HEK293 (cell line): ENCODE results near the gene PDK2.

ENCODE experiments used
- CTCF ChIP-seq: fragments of 450-650 bp; formaldehyde crosslinking; IDR thresholded peaks from 2 replicates; pipeline ENCODE4 v1.5.1; 2016; ENCODE audit warnings: missing biosample characterization, missing genetic modification characterization
- GLIS2 ChIP-seq: fragments of 450-650 bp; formaldehyde crosslinking; IDR thresholded peaks from 2 replicates; pipeline ENCODE4 v1.5.1; 2016; ENCODE audit warnings: missing biosample characterization, missing genetic modification characterization
- ZBTB10 ChIP-seq: fragments of 450-650 bp; formaldehyde crosslinking; IDR thresholded peaks from 2 replicates; pipeline ENCODE4 v1.5.1; 2016; ENCODE audit warnings: missing biosample characterization, missing genetic modification characterization
- ZBTB49 ChIP-seq: fragments of 450-650 bp; formaldehyde crosslinking; IDR thresholded peaks from 2 replicates; pipeline ENCODE4 v1.5.1; 2016; ENCODE audit warnings: missing biosample characterization, missing genetic modification characterization, low read depth
- ZEB2 ChIP-seq: fragments of 450-650 bp; formaldehyde crosslinking; IDR thresholded peaks from 2 replicates; pipeline ENCODE4 v1.5.1; 2016; ENCODE audit warnings: missing biosample characterization, missing genetic modification characterization
- ZFP3 ChIP-seq: fragments of 450-650 bp; formaldehyde crosslinking; IDR thresholded peaks from 2 replicates; pipeline ENCODE4 v1.5.1; 2016; ENCODE audit warnings: low read depth, missing biosample characterization, missing genetic modification characterization
- ZNF133 ChIP-seq: fragments of 450-650 bp; formaldehyde crosslinking; IDR thresholded peaks from 2 replicates; pipeline ENCODE4 v1.5.1; 2016; ENCODE audit warnings: missing biosample characterization, missing genetic modification characterization
- ZNF174 ChIP-seq: fragments of 450-650 bp; formaldehyde crosslinking; IDR thresholded peaks from 2 replicates; pipeline ENCODE4 v1.5.0; 2017; ENCODE audit warnings: missing biosample characterization, mild to moderate bottlenecking, missing genetic modification characterization
- ZNF292 ChIP-seq: fragments of 450-650 bp; formaldehyde crosslinking; IDR thresholded peaks from 2 replicates; pipeline ENCODE4 v1.5.1; 2016; ENCODE audit warnings: low read depth, missing biosample characterization, missing genetic modification characterization, borderline replicate concordance
- ZNF423 ChIP-seq: fragments of 450-650 bp; formaldehyde crosslinking; IDR thresholded peaks from 2 replicates; pipeline ENCODE4 v1.5.1; 2016; ENCODE audit warnings: missing biosample characterization, missing genetic modification characterization
- ZNF610 ChIP-seq: fragments of 450-650 bp; formaldehyde crosslinking; IDR thresholded peaks from 2 replicates; pipeline ENCODE4 v1.5.1; 2016; ENCODE audit warnings: missing biosample characterization, missing genetic modification characterization, borderline replicate concordance
- ZNF629 ChIP-seq: fragments of 450-650 bp; formaldehyde crosslinking; IDR thresholded peaks from 2 replicates; pipeline ENCODE4 v1.5.1; 2017; ENCODE audit warnings: missing biosample characterization, missing genetic modification characterization
- ZNF747 ChIP-seq: fragments of 450-650 bp; formaldehyde crosslinking; IDR thresholded peaks from 2 replicates; pipeline ENCODE4 v1.5.1; 2016; ENCODE audit warnings: missing biosample characterization, missing genetic modification characterization
- ZNF785 ChIP-seq: fragments of 450-650 bp; formaldehyde crosslinking; IDR thresholded peaks from 2 replicates; pipeline ENCODE4 v1.5.1; 2016; ENCODE audit warnings: missing biosample characterization, missing genetic modification characterization

- TF ChIP-seq ZBTB49 (tag by site-specific recombination) = no peak
- TF ChIP-seq ZNF610 (tag by site-specific recombination) = no peak
- no peak for TF ChIP-seq ZFP3 (tag by site-specific recombination)
- no peak for TF ChIP-seq GLIS2 (tag by site-specific recombination)
- peak; percentile 73 for TF ChIP-seq CTCF (tag by site-specific recombination)
- no peak for TF ChIP-seq ZNF785 (tag by site-specific recombination)
- TF ChIP-seq ZEB2 (tag by site-specific recombination) = no peak
- TF ChIP-seq ZBTB10 (tag by site-specific recombination) = no peak
- TF ChIP-seq ZNF747 (tag by site-specific recombination) = no peak
- no peak for TF ChIP-seq ZNF174 (tag by site-specific recombination)
- no peak for TF ChIP-seq ZNF292
- no peak for TF ChIP-seq ZNF629
- TF ChIP-seq ZNF423 = no peak
- TF ChIP-seq ZNF133 (tag by site-specific recombination) = no peak
Measured at GRCh38 chr17:50094243-50094752, 853 bp upstream of the PDK2 start.
